ENCODE data around the gene EML6. TPM values are rescaled to one million over a fixed set of nuclear protein-coding genes. Genes with fewer than 3 reads are reported as not detected.

EML6 gene
- total RNA-seq, 1 donor from 2014 or later = 0.39 TPM

DNA sequence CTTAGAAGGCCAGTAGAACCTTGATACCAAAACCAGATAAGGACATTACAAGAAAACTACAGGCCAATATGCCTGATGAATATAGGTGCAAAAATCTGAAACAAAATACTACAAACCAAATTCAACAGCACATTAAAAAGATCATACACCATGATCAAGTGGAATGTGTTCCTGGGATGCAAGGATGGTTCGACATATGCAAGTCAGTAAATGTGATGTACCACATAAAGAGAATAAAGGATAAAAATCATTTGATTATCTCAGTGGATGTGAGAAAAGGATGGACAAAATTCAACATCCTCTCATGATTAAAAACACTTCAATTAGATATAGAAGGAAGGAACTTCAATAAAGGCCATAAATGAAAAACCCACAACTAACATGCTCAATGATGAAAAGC, 197.2 kb downstream of the EML6 start:
- Mint-ChIP-seq H3K27ac (no peak overlapping the region), H3K4me3 (no peak overlapping the region), H3K9me3 (peaks cover 8% of the 10 kb centered on the region), H3K27me3 (ENCODE audit: insufficient read depth, low read depth) (no peaks in the 10 kb centered on the region), H3K4me1 (no peaks in the 10 kb centered on the region), H3K36me3 (no peaks in the 10 kb centered on the region)
- H4K20me1 ChIP-seq (ENCODE audit: low read depth) = no peaks in the 10 kb centered on the region
- H3K27ac ChIP-seq = no peak overlapping the region
- H3K4me3 ChIP-seq = no peak overlapping the region
- H3K79me2 ChIP-seq (ENCODE audit: low read depth) = no peaks in the 10 kb centered on the region
- no peaks in the 10 kb centered on the region for H3K27me3 ChIP-seq
- no peak overlapping the region for H3K4me2 ChIP-seq
- H3K36me3 ChIP-seq = no peaks in the 10 kb centered on the region
- H3K9me3 ChIP-seq (ENCODE audit: low read depth) = no peaks in the 10 kb centered on the region
- H3F3A ChIP-seq (ENCODE audit: low read depth) = no peaks in the 10 kb centered on the region
- TF ChIP-seq EZH2 (IDR thresholded peaks at IDR 0.05) = no peak
- no peak for TF ChIP-seq CTCF (IDR thresholded peaks at IDR 0.05)
- TF ChIP-seq EZH2phosphoT487 (IDR thresholded peaks at IDR 0.05) = no peak
- H2AFZ ChIP-seq (replicated peaks) = no peak overlapping the region
- no peak overlapping the region for H3K9ac ChIP-seq
- no peak for DNase-seq (ENCODE audit: low spot score)
- H3K4me1 ChIP-seq = no peaks in the 10 kb centered on the region

DNA sequence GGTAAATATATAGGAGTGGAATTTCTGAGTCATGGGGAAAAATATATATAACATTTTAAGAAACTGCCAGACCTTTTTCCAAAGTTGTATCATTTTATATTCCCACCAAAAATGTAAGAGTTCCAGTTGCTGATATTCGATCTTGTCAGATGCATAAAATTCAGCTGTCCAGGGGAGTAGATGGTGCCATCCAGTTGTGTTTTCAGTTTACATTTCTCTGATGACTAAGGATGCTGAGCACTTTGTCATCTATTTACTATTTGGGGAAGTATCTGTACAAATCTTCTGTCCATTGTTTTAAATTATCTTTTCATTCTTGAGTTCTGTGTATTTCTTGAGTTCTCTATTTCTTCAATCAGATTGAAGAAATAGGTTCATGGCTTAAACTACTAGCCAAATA, 200.7 kb downstream of the EML6 start:
- Histone ChIP-seq H3K9me3 (ENCODE audit: low read depth) (no peaks in the 10 kb centered on the region), H3K79me2 (ENCODE audit: low read depth) (no peaks in the 10 kb centered on the region), H2AFZ (replicated peaks) (no peak overlapping the region), H3K9ac (no peak overlapping the region), H3K27ac (no peak overlapping the region), H3K4me3 (no peak overlapping the region), H3K36me3 (no peaks in the 10 kb centered on the region), H3K4me2 (no peak overlapping the region), H3K27me3 (no peaks in the 10 kb centered on the region), H3F3A (ENCODE audit: low read depth) (no peaks in the 10 kb centered on the region), H3K4me1 (no peaks in the 10 kb centered on the region), H4K20me1 (ENCODE audit: low read depth) (no peaks in the 10 kb centered on the region)
- Mint-ChIP-seq H3K9me3 (peaks cover 8% of the 10 kb centered on the region), H3K4me3 (no peak overlapping the region), H3K27ac (no peak overlapping the region), H3K36me3 (no peaks in the 10 kb centered on the region), H3K4me1 (no peaks in the 10 kb centered on the region), H3K27me3 (ENCODE audit: insufficient read depth, low read depth) (no peaks in the 10 kb centered on the region)
- no peak for DNase-seq (ENCODE audit: low spot score)
- TF ChIP-seq EZH2 (IDR thresholded peaks at IDR 0.05) (no peak), CTCF (IDR thresholded peaks at IDR 0.05) (no peak), EZH2phosphoT487 (IDR thresholded peaks at IDR 0.05) (no peak)

DNA sequence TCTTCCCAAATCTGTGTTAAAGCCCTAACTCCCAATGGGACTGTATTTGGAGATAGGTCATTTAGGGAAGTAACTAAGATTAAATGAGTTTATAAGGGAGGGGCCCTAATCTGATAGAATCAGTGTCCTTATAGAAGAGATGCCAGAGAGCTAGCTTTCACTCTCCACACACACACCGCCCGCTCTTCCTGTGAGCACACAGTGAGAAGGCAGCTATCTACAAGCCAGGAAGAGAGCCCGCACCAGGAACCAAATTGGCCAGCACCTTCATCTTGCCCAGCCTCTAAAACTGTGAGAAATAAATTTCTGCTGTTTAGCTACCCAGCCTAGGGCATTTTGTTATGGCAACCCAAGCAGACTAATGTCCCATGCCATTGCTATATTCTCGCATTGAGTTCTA, 201.6 kb downstream of the EML6 start:
- no peak for DNase-seq (ENCODE audit: low spot score)
- H3K9me3 ChIP-seq (ENCODE audit: low read depth) = no peaks in the 10 kb centered on the region
- H4K20me1 ChIP-seq (ENCODE audit: low read depth) = no peaks in the 10 kb centered on the region
- no peak overlapping the region for H3K27ac Mint-ChIP-seq
- H3K9me3 Mint-ChIP-seq = peaks cover 8% of the 10 kb centered on the region
- TF ChIP-seq EZH2 (IDR thresholded peaks at IDR 0.05) = no peak
- no peak for TF ChIP-seq EZH2phosphoT487 (IDR thresholded peaks at IDR 0.05)
- no peak for TF ChIP-seq CTCF (IDR thresholded peaks at IDR 0.05)
- H3K9ac ChIP-seq = no peak overlapping the region
- H3K27ac ChIP-seq = no peak overlapping the region
- H3K4me2 ChIP-seq = no peak overlapping the region
- no peaks in the 10 kb centered on the region for H3K27me3 Mint-ChIP-seq (ENCODE audit: insufficient read depth, low read depth)
- no peaks in the 10 kb centered on the region for H3K4me1 Mint-ChIP-seq
- H3K36me3 ChIP-seq = no peaks in the 10 kb centered on the region
- no peaks in the 10 kb centered on the region for H3K27me3 ChIP-seq
- no peaks in the 10 kb centered on the region for H3K4me1 ChIP-seq
- no peaks in the 10 kb centered on the region for H3F3A ChIP-seq (ENCODE audit: low read depth)
- H3K36me3 Mint-ChIP-seq = no peaks in the 10 kb centered on the region
- no peak overlapping the region for H2AFZ ChIP-seq (replicated peaks)
- H3K4me3 ChIP-seq = no peak overlapping the region
- H3K4me3 Mint-ChIP-seq = no peak overlapping the region
- H3K79me2 ChIP-seq (ENCODE audit: low read depth) = no peaks in the 10 kb centered on the region
